ENCODE measurements around the gene MYH10.
A peak's percentile ranks its signal among the peaks of the same experiment; 100 is the strongest.
"Not testable (repeated sequence)": the region's sequence is repeated elsewhere in the genome, so short reads cannot be mapped to it uniquely, and the experiment has no call there.

The MYH10 gene

GRCh38 chr17:8542599-8543502 is 87.7 kb downstream of the MYH10 start:
- no peak for DNase-seq

GRCh38 chr17:8539976-8540375 is 90.5 kb downstream of the MYH10 start:
- not testable (repeated sequence) for DNase-seq

- no peak for DNase-seq
Observed at GRCh38 chr17:8537734-8538133, 92.8 kb downstream of the MYH10 start.

- no peak for DNase-seq
Observed at GRCh38 chr17:8534498-8535188, 95.9 kb downstream of the MYH10 start.

GRCh38 chr17:8532021-8532420 is 98.5 kb downstream of the MYH10 start:
- peak; percentile 22 for DNase-seq

GRCh38 chr17:8522577-8522976 is 107.9 kb downstream of the MYH10 start:
- DNase-seq = no peak

GRCh38 chr17:8520981-8521380 is 109.5 kb downstream of the MYH10 start:
- no peak for DNase-seq

GRCh38 chr17:8518850-8519249 is 111.7 kb downstream of the MYH10 start:
- no peak for DNase-seq

- DNase-seq = no peak
Observed at GRCh38 chr17:8518326-8518725, 112.2 kb downstream of the MYH10 start.

GRCh38 chr17:8514801-8515200 is 115.7 kb downstream of the MYH10 start:
- DNase-seq = no peak

- DNase-seq = no peak
Observed at GRCh38 chr17:8506145-8506544, 124.4 kb downstream of the MYH10 start.

- DNase-seq = no peak
Observed at GRCh38 chr17:8504460-8505207, 125.9 kb downstream of the MYH10 start.

- no peak for DNase-seq
Observed at GRCh38 chr17:8503807-8504206, 126.7 kb downstream of the MYH10 start.

- DNase-seq = no peak
Observed at GRCh38 chr17:8503368-8503767, 127.2 kb downstream of the MYH10 start.

- DNase-seq = no peak
Observed at GRCh38 chr17:8502126-8502525, 128.4 kb downstream of the MYH10 start.

GRCh38 chr17:8500609-8501008 is 129.9 kb downstream of the MYH10 start:
- DNase-seq = no peak

GRCh38 chr17:8499614-8500013 is 130.9 kb downstream of the MYH10 start:
- no peak for DNase-seq

- DNase-seq = no peak
Observed at GRCh38 chr17:8499171-8499570, 131.4 kb downstream of the MYH10 start.

- no peak for DNase-seq
Observed at GRCh38 chr17:8496081-8496480, 134.4 kb downstream of the MYH10 start.

- no peak for DNase-seq
Observed at GRCh38 chr17:8494506-8495111, 135.9 kb downstream of the MYH10 start.

GRCh38 chr17:8494021-8494420 is 136.5 kb downstream of the MYH10 start:
- no peak for DNase-seq

- no peak for DNase-seq
Observed at GRCh38 chr17:8492121-8492520, 138.4 kb downstream of the MYH10 start.
